Posterior cingulate gyrus (tissue), 11 donors: ENCODE measurements around the gene OR2AG2.

Experiments
- DNase-seq, 10 donors: peaks; one replicate each; pipeline versions ENCODE4 v3.0.0 to v3.0.0-alpha.2; 2020 to 2021; ENCODE audit warnings: mixed read lengths in 3 of 10
- intact Hi-C: fragments of 100-400 bp; cut with DNase I; formaldehyde crosslinking; loops from one replicate; pipeline ENCODE4 v1.15.1; 2023

The OR2AG2 gene

GRCh38 chr11:6745018-6745417, 26.8 kb downstream of the OR2AG2 start:
- no peak for DNase-seq
- intact Hi-C loops, result no loop called here

DNA sequence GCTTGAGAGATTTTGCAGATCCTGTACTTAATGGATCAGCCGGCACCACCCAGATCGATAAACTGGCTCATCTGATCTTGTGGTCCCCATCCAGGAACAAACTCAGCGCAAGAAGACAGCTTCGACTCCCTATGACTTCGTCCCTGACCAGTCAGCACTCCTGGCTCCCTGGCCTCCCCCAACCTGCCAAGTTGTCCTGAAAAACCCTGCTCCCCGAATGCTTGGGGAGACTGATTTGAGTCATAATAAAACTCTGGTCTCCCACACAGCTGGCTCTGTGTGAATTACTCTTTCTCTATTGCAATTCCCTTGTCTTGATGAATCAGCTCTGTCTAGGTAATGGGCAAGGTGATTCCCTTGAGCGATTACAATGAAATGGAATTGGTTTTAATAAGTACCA, 29.5 kb downstream of the OR2AG2 start:
- intact Hi-C loops, result no loop called here

DNA sequence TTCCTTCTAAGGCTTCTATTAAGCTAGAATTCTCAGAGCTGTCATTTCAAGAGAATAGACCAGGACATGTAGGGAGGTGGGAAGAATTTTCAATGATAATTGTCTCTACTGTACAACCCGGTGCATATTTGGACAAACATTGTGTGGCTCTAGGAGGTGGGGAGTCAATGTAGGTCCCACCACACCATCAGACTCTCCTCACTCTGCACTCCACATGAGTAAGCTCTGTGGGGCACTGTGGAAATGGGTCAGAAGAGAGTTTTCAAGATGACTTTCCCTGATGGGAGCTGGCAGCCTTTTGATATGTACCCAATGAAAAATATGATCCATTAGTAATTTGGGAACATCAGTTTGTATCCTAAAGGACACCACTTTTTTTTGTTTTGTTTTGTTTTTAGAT, 33.2 kb downstream of the OR2AG2 start:
- DNase-seq, result no peak
- intact Hi-C loops, result no loop called here

More for the DNA sequence above, 29.5 kb downstream of the OR2AG2 start:
- DNase-seq, result no peak

GRCh38 chr11:6737872-6738466, 33.8 kb downstream of the OR2AG2 start:
- peak in 1 of 10 donors; percentile 6 for DNase-seq

GRCh38 chr11:6736495-6737121, 35.2 kb downstream of the OR2AG2 start:
- no peak for DNase-seq
- intact Hi-C loops, result no loop called here

More at GRCh38 chr11:6737872-6738466, 33.8 kb downstream of the OR2AG2 start:
- intact Hi-C loops, result no loop called here

- intact Hi-C loops, result no loop called here
- DNase-seq, result no peak
Observed at GRCh38 chr11:6735306-6735705, 36.5 kb downstream of the OR2AG2 start.

GRCh38 chr11:6734616-6735015, 37.2 kb downstream of the OR2AG2 start:
- intact Hi-C loops, result no loop called here

GRCh38 chr11:6733326-6734275, 38.2 kb downstream of the OR2AG2 start:
- intact Hi-C loops, result no loop called here

More at GRCh38 chr11:6734616-6735015, 37.2 kb downstream of the OR2AG2 start:
- no peak for DNase-seq

DNA sequence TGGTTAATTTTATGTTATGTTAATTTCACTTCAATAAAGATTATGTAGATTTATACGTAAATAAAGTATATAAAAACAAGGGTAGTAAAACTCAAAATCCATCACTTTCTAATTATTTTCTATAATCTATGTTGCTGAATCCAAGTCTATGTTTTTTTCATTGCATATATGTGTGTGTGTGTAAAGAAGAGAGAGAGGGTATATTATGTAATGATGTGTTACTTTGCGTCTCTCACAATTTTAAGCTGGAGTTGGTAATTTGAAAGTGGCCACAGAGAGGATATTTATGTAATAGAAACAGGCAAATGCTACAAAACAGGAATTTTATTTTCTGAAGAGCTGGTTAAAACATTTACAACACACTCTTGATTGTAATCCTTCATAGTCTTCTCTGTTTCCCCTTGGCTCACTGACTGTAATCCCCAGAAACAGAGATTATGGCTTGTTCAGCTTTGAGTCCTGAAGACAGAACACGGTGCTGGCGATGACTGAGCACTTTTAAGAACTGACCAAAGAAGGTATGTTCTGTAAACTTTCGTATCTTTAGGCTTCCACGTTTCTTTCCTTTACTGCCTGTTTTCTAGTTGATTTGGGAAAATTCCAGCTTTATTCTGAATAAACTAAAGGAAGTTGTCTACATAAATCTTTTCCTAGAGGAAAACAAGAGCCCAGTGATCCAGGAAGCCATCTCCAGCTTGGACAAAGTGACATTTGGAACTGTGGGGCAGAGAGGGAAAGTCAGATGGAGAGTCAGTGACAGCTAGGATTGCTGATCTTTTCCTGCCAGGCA, 43.6 kb downstream of the OR2AG2 start:
- DNase-seq, result no peak
- intact Hi-C loops, result no loop called here

More at GRCh38 chr11:6733326-6734275, 38.2 kb downstream of the OR2AG2 start:
- DNase-seq, result no peak

GRCh38 chr11:6725386-6725896, 46.3 kb downstream of the OR2AG2 start:
- no peak for DNase-seq
- intact Hi-C loops, result no loop called here

DNA sequence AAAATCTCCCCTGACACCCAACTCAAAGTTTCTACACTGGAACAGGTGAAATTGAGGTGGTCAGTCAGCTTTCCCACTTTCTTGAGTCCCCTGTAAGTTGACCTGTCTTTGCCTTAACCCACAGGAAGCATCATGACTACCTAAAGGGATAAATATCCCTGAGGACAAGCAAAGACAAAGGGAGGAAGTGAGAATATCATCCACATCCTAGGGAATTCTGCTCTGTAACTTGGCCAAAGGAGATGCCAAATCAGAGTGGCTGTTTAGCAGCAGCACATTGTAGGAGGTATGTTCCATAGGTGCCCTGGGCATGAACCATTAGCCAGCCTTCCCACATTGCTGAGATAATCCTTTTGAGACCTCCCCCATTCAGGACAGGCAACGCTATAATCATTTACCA, 47.8 kb downstream of the OR2AG2 start:
- intact Hi-C loops, result no loop called here
- no peak for DNase-seq

DNA sequence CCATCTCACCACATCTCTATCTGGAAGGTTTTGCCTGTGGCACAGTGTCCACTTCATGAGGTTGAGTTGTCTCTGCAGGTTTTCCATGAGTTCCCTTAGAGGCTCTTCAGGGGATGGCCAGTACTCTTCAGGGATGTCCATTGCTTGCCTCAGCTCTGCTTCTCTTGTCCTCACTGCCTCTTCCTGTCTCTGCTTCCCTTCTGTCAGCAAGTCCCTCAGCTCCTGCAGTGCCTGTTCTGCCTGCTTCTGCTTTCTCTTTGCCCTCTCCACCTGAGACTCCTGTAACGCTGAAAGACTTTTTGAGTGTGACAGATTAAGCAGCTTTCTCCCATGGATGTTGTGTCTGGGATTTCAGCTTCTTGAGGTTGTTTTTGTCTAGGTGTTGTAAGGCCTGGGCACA, 50.4 kb downstream of the OR2AG2 start:
- DNase-seq, result no peak
- intact Hi-C loops, result no loop called here

DNA sequence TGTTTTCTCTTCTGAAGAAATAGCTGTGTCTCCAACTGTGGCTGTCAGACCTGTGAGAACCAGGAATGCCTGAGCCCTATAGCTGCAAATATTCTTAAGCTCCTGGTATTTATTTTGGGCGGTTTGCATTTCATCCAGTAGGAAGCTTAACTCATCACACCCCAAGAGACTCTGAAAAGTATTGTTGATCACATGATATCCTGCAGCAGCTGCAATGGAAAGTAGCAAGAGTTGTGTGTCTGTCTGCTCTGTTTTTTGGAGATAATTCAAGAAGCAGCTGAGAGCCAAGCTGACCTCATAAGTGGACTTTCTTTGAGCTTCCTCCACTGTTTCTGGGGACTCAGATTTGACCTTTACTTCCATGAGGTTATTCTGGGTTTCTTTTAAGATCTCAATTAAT, 52.2 kb downstream of the OR2AG2 start:
- no peak for DNase-seq
- intact Hi-C loops, result no loop called here

DNA sequence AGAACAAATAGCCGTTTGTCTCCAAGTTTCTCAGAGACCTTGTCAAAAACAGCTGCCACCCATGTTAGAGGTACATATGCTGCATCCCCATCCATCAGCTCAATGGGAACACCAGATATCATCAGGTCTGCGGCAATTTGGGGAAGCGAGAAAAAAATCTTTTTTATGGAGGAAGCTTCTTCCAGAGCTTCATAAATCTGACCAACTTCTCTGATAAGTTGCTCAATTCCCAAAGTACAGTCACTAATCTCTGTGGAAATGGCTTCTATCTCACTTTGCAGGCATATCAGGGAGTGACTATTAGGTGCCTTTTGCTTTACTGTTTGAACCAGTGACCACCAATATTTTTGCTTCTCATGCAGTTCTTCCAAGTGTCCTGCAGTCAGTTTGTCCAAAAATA, 54.4 kb downstream of the OR2AG2 start:
- DNase-seq, result no peak
- intact Hi-C loops, result no loop called here
